ENCODE results near the gene NPW. TPM values are rescaled to one million over a fixed set of nuclear protein-coding genes. Genes with fewer than 3 reads are reported as not detected.

NPW gene
- total and polyA plus RNA-seq, 9 of the 15 experiments (the other 6 are each of a cell fraction or from before 2014, with no cell fraction given) = 0.14 to 4.0 (median 2.6) TPM; not detected in 4

- no peak for TF ChIP-seq NR2C2 (CRISPR knock-in tag; IDR thresholded peaks at IDR 0.05)
- peak; percentile 96 for TF ChIP-seq NR2C2 (tag; IDR thresholded peaks at IDR 0.05)
- no peak for TF ChIP-seq EHMT2 (IDR thresholded peaks at IDR 0.05)
- TF ChIP-seq EWSR1 (IDR thresholded peaks at IDR 0.05; ENCODE audit: borderline replicate concordance, low read depth, partially characterized antibody) = no peak
- TF ChIP-seq SMAD3 (CRISPR knock-in tag; conservative IDR thresholded peaks at IDR 0.05) = no peak
- TF ChIP-seq ZNF444 (CRISPR knock-in tag; IDR thresholded peaks at IDR 0.05) = no peak
- no peak for TF ChIP-seq ZHX1 (conservative IDR thresholded peaks at IDR 0.05; ENCODE audit: low read length)
- no peak for TF ChIP-seq MAFK (IDR thresholded peaks at IDR 0.05; ENCODE audit: low read length)
- TF ChIP-seq, protein P1, sequence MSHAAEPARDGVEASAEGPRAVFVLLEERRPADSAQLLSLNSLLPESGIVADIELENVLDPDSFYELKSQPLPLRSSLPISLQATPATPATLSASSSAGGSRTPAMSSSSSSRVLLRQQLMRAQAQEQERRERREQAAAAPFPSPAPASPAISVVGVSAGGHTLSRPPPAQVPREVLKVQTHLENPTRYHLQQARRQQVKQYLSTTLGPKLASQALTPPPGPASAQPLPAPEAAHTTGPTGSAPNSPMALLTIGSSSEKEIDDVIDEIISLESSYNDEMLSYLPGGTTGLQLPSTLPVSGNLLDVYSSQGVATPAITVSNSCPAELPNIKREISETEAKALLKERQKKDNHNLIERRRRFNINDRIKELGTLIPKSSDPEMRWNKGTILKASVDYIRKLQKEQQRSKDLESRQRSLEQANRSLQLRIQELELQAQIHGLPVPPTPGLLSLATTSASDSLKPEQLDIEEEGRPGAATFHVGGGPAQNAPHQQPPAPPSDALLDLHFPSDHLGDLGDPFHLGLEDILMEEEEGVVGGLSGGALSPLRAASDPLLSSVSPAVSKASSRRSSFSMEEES (CRISPR knock-in tag; IDR thresholded peaks at IDR 0.05) = no peak
- TF ChIP-seq, protein P2, sequence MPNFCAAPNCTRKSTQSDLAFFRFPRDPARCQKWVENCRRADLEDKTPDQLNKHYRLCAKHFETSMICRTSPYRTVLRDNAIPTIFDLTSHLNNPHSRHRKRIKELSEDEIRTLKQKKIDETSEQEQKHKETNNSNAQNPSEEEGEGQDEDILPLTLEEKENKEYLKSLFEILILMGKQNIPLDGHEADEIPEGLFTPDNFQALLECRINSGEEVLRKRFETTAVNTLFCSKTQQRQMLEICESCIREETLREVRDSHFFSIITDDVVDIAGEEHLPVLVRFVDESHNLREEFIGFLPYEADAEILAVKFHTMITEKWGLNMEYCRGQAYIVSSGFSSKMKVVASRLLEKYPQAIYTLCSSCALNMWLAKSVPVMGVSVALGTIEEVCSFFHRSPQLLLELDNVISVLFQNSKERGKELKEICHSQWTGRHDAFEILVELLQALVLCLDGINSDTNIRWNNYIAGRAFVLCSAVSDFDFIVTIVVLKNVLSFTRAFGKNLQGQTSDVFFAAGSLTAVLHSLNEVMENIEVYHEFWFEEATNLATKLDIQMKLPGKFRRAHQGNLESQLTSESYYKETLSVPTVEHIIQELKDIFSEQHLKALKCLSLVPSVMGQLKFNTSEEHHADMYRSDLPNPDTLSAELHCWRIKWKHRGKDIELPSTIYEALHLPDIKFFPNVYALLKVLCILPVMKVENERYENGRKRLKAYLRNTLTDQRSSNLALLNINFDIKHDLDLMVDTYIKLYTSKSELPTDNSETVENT (CRISPR knock-in tag; IDR thresholded peaks at IDR 0.05) = no peak
- no peak for TF ChIP-seq NEUROD1 (IDR thresholded peaks at IDR 0.05; ENCODE audit: borderline replicate concordance, low read depth, low read length, partially characterized antibody)
- no peak for TF ChIP-seq BDP1 (IDR thresholded peaks at IDR 0.05; ENCODE audit: insufficient read depth, insufficient read length)
- TF ChIP-seq FOXK1 (CRISPR knock-in tag; IDR thresholded peaks at IDR 0.05; ENCODE audit: borderline replicate concordance) = no peak
- TF ChIP-seq ZNF12 (CRISPR knock-in tag; IDR thresholded peaks at IDR 0.05) = no peak
- TF ChIP-seq, protein P3, sequence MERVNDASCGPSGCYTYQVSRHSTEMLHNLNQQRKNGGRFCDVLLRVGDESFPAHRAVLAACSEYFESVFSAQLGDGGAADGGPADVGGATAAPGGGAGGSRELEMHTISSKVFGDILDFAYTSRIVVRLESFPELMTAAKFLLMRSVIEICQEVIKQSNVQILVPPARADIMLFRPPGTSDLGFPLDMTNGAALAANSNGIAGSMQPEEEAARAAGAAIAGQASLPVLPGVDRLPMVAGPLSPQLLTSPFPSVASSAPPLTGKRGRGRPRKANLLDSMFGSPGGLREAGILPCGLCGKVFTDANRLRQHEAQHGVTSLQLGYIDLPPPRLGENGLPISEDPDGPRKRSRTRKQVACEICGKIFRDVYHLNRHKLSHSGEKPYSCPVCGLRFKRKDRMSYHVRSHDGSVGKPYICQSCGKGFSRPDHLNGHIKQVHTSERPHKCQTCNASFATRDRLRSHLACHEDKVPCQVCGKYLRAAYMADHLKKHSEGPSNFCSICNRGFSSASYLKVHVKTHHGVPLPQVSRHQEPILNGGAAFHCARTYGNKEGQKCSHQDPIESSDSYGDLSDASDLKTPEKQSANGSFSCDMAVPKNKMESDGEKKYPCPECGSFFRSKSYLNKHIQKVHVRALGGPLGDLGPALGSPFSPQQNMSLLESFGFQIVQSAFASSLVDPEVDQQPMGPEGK (CRISPR knock-in tag; IDR thresholded peaks at IDR 0.05; ENCODE audit: borderline replicate concordance) = no peak
- no peak for TF ChIP-seq SOX6 (IDR thresholded peaks at IDR 0.05)
- TF ChIP-seq CREB3 (tag; conservative IDR thresholded peaks at IDR 0.05; ENCODE audit: low read depth) = no peak
- no peak for TF ChIP-seq HDAC8 (tag; IDR thresholded peaks at IDR 0.05)
Observed at GRCh38 chr16:1984347-1985225, 35.0 kb upstream of the NPW start (continued).

All from K562 (cell line).